Measurements from ENCODE around the gene QRICH2. TPM values are rescaled to one million over a fixed set of nuclear protein-coding genes. Genes with fewer than 3 reads are reported as not detected.

QRICH2 gene
- total and polyA plus RNA-seq, 9 of the 15 experiments (the other 6 are each of a cell fraction or from before 2014, with no cell fraction given): 0.03 to 1.6 (median 0.81) TPM

DNA sequence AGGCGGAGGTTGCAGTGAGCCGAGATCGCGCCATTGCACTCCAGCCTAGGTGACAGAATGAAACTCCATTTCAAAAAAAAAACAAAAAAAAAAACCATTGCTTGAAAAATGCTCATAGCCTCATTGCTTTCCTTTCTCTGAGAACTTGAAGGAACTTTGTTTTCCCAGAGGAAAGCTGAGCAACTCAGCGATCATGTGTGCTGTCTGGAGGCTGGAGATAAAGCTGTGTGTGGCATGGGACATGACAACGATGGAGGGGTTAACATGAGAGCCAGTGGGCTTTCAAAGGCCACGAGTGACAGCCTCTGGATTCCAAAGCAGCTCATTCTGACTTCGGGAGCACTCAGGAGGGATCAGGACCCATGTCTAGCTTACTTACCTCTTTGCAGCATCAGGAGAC is 21.6 kb upstream of the QRICH2 start (continued):
- no peak for TF ChIP-seq HNRNPH1 (optimal IDR thresholded peaks at IDR 0.05; ENCODE audit: low read depth, low read length)
- TF ChIP-seq ZNF232 (CRISPR knock-in tag; IDR thresholded peaks at IDR 0.05): no peak
- TF ChIP-seq ARID1B (IDR thresholded peaks at IDR 0.05): peak; percentile 73
- TF ChIP-seq GTF2A2 (tag; IDR thresholded peaks at IDR 0.05): no peak
- no peak for TF ChIP-seq SMAD4 (CRISPR knock-in tag; conservative IDR thresholded peaks at IDR 0.05)
- TF ChIP-seq YBX1 (IDR thresholded peaks at IDR 0.05): no peak
- TF ChIP-seq NFE2 (IDR thresholded peaks at IDR 0.05; ENCODE audit: low read depth): no peak
- TF ChIP-seq MYC (IDR thresholded peaks at IDR 0.05; ENCODE audit: low read depth, low read length): no peak
- TF ChIP-seq MYC (CRISPR knock-in tag; IDR thresholded peaks at IDR 0.05; ENCODE audit: borderline replicate concordance, low read depth): no peak
- TF ChIP-seq, protein P1, sequence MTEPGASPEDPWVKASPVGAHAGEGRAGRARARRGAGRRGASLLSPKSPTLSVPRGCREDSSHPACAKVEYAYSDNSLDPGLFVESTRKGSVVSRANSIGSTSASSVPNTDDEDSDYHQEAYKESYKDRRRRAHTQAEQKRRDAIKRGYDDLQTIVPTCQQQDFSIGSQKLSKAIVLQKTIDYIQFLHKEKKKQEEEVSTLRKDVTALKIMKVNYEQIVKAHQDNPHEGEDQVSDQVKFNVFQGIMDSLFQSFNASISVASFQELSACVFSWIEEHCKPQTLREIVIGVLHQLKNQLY (CRISPR knock-in tag; conservative IDR thresholded peaks at IDR 0.05): no peak
- TF ChIP-seq RBM25 (IDR thresholded peaks at IDR 0.05; ENCODE audit: low read depth, low read length, severe bottlenecking): no peak

DNA sequence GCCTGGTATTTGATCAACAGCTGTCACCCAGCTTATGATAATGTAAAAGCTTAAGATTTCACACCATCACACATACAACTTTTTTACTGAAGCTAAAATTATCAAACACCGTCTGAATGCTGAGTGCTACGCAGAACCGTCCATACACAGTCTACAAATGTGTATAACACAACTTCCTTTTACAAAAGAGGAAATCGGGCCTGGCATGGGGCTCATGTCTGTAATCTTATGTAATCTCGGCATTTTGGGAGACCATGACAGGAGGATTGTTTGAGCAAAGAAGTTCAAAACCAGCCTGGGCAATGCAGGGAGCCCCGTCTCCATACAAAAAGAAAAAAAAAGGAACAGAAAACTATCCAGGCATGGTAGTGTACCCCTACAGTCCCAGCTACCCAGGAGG is 19.6 kb upstream of the QRICH2 start:
- DNase-seq (ENCODE audit: extremely low read depth in 1 of 4, low spot score in 3 of 4) (no peak), ATAC-seq (no peak), FAIRE-seq (no peak)
- H3K9me3 ChIP-seq (replicated peaks; ENCODE audit: control insufficient read depth, insufficient read depth, low read depth, low read length): no peaks in the 10 kb centered on the region
- peaks cover 68% of the 10 kb centered on the region for H3K36me3 ChIP-seq (ENCODE audit: control insufficient read depth, insufficient read depth, low read length)
- no TSS peak for BruUV-seq (replicated peaks)
- H3K27me3 ChIP-seq (ENCODE audit: control insufficient read depth in 2 of 2, insufficient read depth in 2 of 2, low read length in 2 of 2): no peaks in the 10 kb centered on the region
- H3K9ac ChIP-seq (ENCODE audit: insufficient read depth in 1 of 2, low read depth in 2 of 2, low read length in 2 of 2): no peak overlapping the region
- H3K79me2 ChIP-seq (ENCODE audit: control insufficient read depth, insufficient read depth, low read length): no peaks in the 10 kb centered on the region
- CTCF ChIA-PET (ENCODE audit: low intra/inter-chr PET ratio): no interaction called here
- H3K4me1 ChIP-seq (replicated peaks in 1 of 2; ENCODE audit: control insufficient read depth in 2 of 2, insufficient read depth in 2 of 2, low read length in 2 of 2): no peaks in the 10 kb centered on the region; a peak in 2 of 5 replicates
- POLR2A ChIA-PET: interaction anchor here (0.7 to 1.7 kb wide), 2 partner anchors 10 to 48 kb away, joined by 4 to 6 read pairs; no protein-coding TSS in a partner anchor
- H3K4me2 ChIP-seq (ENCODE audit: insufficient read depth, low read length): no peak overlapping the region
- no peak overlapping the region for H2AFZ ChIP-seq (ENCODE audit: low read depth, low read length)
- no peak overlapping the region for H3K27ac ChIP-seq (ENCODE audit: extremely low read depth, low read depth, low read length)
- 89% methylated on average over 5 of the region's 6 CpGs for WGBS (ENCODE audit: insufficient coverage, low coverage, missing lambda C conversion rate)
- no peak overlapping the region for H3K4me3 ChIP-seq
- TF ChIP-seq ARNT (IDR thresholded peaks at IDR 0.05): no peak
- TF ChIP-seq, protein P2, sequence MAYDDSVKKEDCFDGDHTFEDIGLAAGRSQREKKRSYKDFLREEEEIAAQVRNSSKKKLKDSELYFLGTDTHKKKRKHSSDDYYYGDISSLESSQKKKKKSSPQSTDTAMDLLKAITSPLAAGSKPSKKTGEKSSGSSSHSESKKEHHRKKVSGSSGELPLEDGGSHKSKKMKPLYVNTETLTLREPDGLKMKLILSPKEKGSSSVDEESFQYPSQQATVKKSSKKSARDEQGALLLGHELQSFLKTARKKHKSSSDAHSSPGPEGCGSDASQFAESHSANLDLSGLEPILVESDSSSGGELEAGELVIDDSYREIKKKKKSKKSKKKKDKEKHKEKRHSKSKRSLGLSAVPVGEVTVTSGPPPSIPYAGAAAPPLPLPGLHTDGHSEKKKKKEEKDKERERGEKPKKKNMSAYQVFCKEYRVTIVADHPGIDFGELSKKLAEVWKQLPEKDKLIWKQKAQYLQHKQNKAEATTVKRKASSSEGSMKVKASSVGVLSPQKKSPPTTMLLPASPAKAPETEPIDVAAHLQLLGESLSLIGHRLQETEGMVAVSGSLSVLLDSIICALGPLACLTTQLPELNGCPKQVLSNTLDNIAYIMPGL (CRISPR knock-in tag; IDR thresholded peaks at IDR 0.05): no peak
- no peak for TF ChIP-seq POLR2H (tag; IDR thresholded peaks at IDR 0.05; ENCODE audit: low read depth)
- no peak for TF ChIP-seq ZNF23 (CRISPR knock-in tag; IDR thresholded peaks at IDR 0.05)
- TF ChIP-seq MEIS2 (IDR thresholded peaks at IDR 0.05; ENCODE audit: partially characterized antibody): no peak
- no peak for TF ChIP-seq CBX3 (IDR thresholded peaks at IDR 0.05; ENCODE audit: borderline replicate concordance in 1 of 2, low read length in 2 of 2)
- no peak for TF ChIP-seq ILF3 (IDR thresholded peaks at IDR 0.05; ENCODE audit: borderline replicate concordance)
- TF ChIP-seq ZFP30 (CRISPR knock-in tag; IDR thresholded peaks at IDR 0.05; ENCODE audit: borderline replicate concordance): no peak
- H4K20me1 ChIP-seq (replicated peaks; ENCODE audit: control insufficient read depth, insufficient read depth, low read length): no peaks in the 10 kb centered on the region
- H3K9me1 ChIP-seq (ENCODE audit: control insufficient read depth, insufficient read depth, low read length): no peaks in the 10 kb centered on the region
- intact Hi-C loops (cut with micrococcal nuclease): no loop called here
- in situ Hi-C loops (cut with MboI): no loop called here

Measured in K562 (cell line).